ENCODE measurements around the gene DCST2.

The DCST2 gene

GRCh38 chr1:155063550-155064110 is 30.0 kb upstream of the DCST2 start, which contains the start of gene EFNA4:
Gene EFNA4, plus strand, starts transcription at chr1:155063740. Its CDS starts 84 bp downstream, at chr1:155063824.
- no peak for TF ChIP-seq CTCF (IDR thresholded peaks at IDR 0.05; ENCODE audit: extremely low read depth, insufficient read depth, missing control alignments)
- peak; percentile 95 for DNase-seq (ENCODE audit: low spot score)
- in situ Hi-C loops (cut with MboI; ENCODE audit: low pct_unique_long_range_greater_than_20kb, low sequenced_read_pairs, unreplicated experiment): loop anchor here (25.0 kb wide), 1 partner anchor 401 kb away; no protein-coding TSS in a partner anchor

GRCh38 chr1:155062702-155063411 is 29.3 kb upstream of the DCST2 start:
- peak; percentile 95 for TF ChIP-seq CTCF (IDR thresholded peaks at IDR 0.05; ENCODE audit: extremely low read depth, insufficient read depth, missing control alignments)
- in situ Hi-C loops (cut with MboI; ENCODE audit: low pct_unique_long_range_greater_than_20kb, low sequenced_read_pairs, unreplicated experiment): loop anchor here (25.0 kb wide), 1 partner anchor 401 kb away; no protein-coding TSS in a partner anchor
- peak; percentile 87 for DNase-seq (ENCODE audit: low spot score)

GRCh38 chr1:155062151-155062686 is 28.6 kb upstream of the DCST2 start:
- DNase-seq (ENCODE audit: low spot score): no peak
- in situ Hi-C loops (cut with MboI; ENCODE audit: low pct_unique_long_range_greater_than_20kb, low sequenced_read_pairs, unreplicated experiment): loop anchor here (25.0 kb wide), 1 partner anchor 400 kb away; no protein-coding TSS in a partner anchor
- TF ChIP-seq CTCF (IDR thresholded peaks at IDR 0.05; ENCODE audit: extremely low read depth, insufficient read depth, missing control alignments): no peak

GRCh38 chr1:155061381-155062150 is 28.0 kb upstream of the DCST2 start:
- peak; percentile 93 for DNase-seq (ENCODE audit: low spot score)
- TF ChIP-seq CTCF (IDR thresholded peaks at IDR 0.05; ENCODE audit: extremely low read depth, insufficient read depth, missing control alignments): peak; percentile 98
- in situ Hi-C loops (cut with MboI; ENCODE audit: low pct_unique_long_range_greater_than_20kb, low sequenced_read_pairs, unreplicated experiment): loop anchor here (25.0 kb wide), 1 partner anchor 399 kb away; no protein-coding TSS in a partner anchor

- no peak for TF ChIP-seq CTCF (IDR thresholded peaks at IDR 0.05; ENCODE audit: extremely low read depth, insufficient read depth, missing control alignments)
- DNase-seq (ENCODE audit: low spot score): no peak
- in situ Hi-C loops (cut with MboI; ENCODE audit: low pct_unique_long_range_greater_than_20kb, low sequenced_read_pairs, unreplicated experiment): loop anchor here (25.0 kb wide), 1 partner anchor 398 kb away; no protein-coding TSS in a partner anchor
Observed at GRCh38 chr1:155060736-155061135, 27.2 kb upstream of the DCST2 start.

- TF ChIP-seq CTCF (IDR thresholded peaks at IDR 0.05; ENCODE audit: extremely low read depth, insufficient read depth, missing control alignments): no peak
- DNase-seq (ENCODE audit: low spot score): no peak
- in situ Hi-C loops (cut with MboI; ENCODE audit: low pct_unique_long_range_greater_than_20kb, low sequenced_read_pairs, unreplicated experiment): loop anchor here (25.0 kb wide), 1 partner anchor 395 kb away; no protein-coding TSS in a partner anchor
Observed at GRCh38 chr1:155057788-155058211, 24.2 kb upstream of the DCST2 start.
